Bone marrow (tissue), 2 donors: ENCODE data around the gene NUPR1.
"Not testable (repeated sequence)": the region's sequence is repeated elsewhere in the genome, so short reads cannot be mapped to it uniquely, and the experiment has no call there.

Source experiments
- DNase-seq, 2 donors: peaks; one replicate each; lab custom pipeline; 2025; lab: John Stamatoyannopoulos, UW

NUPR1 gene

GRCh38 chr16:28538733-28539596 lies at the start of gene NUPR1:
Gene NUPR1 (minus strand): TSS chr16:28538974. CDS start chr16:28538907, 67 bp downstream.
- no peak for DNase-seq

GRCh38 chr16:28587386-28587785 lies 48.6 kb upstream of the NUPR1 start:
- DNase-seq: no peak

- DNase-seq: no peak
These were observed 47.7 kb upstream of the NUPR1 start for GRCh38 chr16:28586466-28586865.

GRCh38 chr16:28585674-28586073 lies 46.9 kb upstream of the NUPR1 start:
- DNase-seq: no peak

GRCh38 chr16:28580726-28581315 lies 42.0 kb upstream of the NUPR1 start:
- no peak for DNase-seq

- no peak for DNase-seq
These were observed 36.8 kb upstream of the NUPR1 start for GRCh38 chr16:28575446-28576109.

- no peak for DNase-seq
These were observed 36.2 kb upstream of the NUPR1 start for GRCh38 chr16:28574925-28575324.

- DNase-seq: no peak
These were observed 35.3 kb upstream of the NUPR1 start for GRCh38 chr16:28573738-28574718.

- DNase-seq: no peak
These were observed 34.1 kb upstream of the NUPR1 start for GRCh38 chr16:28572696-28573510.

- DNase-seq: no peak
These were observed 31.4 kb upstream of the NUPR1 start for GRCh38 chr16:28569968-28570752.

GRCh38 chr16:28569021-28569420 lies 30.2 kb upstream of the NUPR1 start:
- DNase-seq: no peak

GRCh38 chr16:28567292-28567691 lies 28.5 kb upstream of the NUPR1 start:
- DNase-seq: no peak

- not testable (repeated sequence) for DNase-seq
These were observed 27.6 kb upstream of the NUPR1 start for GRCh38 chr16:28566233-28566925.

GRCh38 chr16:28563218-28563617 lies 24.4 kb upstream of the NUPR1 start:
- DNase-seq: no peak

GRCh38 chr16:28562199-28562598 lies 23.4 kb upstream of the NUPR1 start:
- no peak for DNase-seq

GRCh38 chr16:28561557-28562187 lies 22.9 kb upstream of the NUPR1 start:
- DNase-seq: no peak

GRCh38 chr16:28558456-28558855 lies 19.7 kb upstream of the NUPR1 start:
- no peak for DNase-seq

GRCh38 chr16:28556914-28557320 lies 18.1 kb upstream of the NUPR1 start:
- no peak for DNase-seq

- no peak for DNase-seq
These were observed 16.8 kb upstream of the NUPR1 start for GRCh38 chr16:28555561-28555960.
